Measurements from ENCODE around the gene SCRT2.
A peak's percentile ranks its signal among the peaks of the same experiment; 100 is the strongest.

Gene SCRT2

GRCh38 chr20:669573-669972 lies 6.0 kb downstream of the SCRT2 start:
- no peak for TF ChIP-seq CTCF (IDR thresholded peaks at IDR 0.05; ENCODE audit: low read depth, low read length)
- DNase-seq (ENCODE audit: extremely low read depth, low read depth) = no peak

GRCh38 chr20:668638-669037 lies 7.0 kb downstream of the SCRT2 start:
- no peak for DNase-seq (ENCODE audit: extremely low read depth, low read depth)
- no peak for TF ChIP-seq CTCF (IDR thresholded peaks at IDR 0.05; ENCODE audit: low read depth, low read length)

- no peak for TF ChIP-seq CTCF (IDR thresholded peaks at IDR 0.05; ENCODE audit: low read depth, low read length)
- no peak for DNase-seq (ENCODE audit: extremely low read depth, low read depth)
Measured at GRCh38 chr20:668050-668449, 7.6 kb downstream of the SCRT2 start.

GRCh38 chr20:667351-668034 lies 8.1 kb downstream of the SCRT2 start:
- peak; percentile 90 for TF ChIP-seq CTCF (IDR thresholded peaks at IDR 0.05; ENCODE audit: low read depth, low read length)
- no peak for DNase-seq (ENCODE audit: extremely low read depth, low read depth)

- no peak for TF ChIP-seq CTCF (IDR thresholded peaks at IDR 0.05; ENCODE audit: low read depth, low read length)
- no peak for DNase-seq (ENCODE audit: extremely low read depth, low read depth)
Measured at GRCh38 chr20:666877-667276, 8.7 kb downstream of the SCRT2 start.

- DNase-seq (ENCODE audit: extremely low read depth, low read depth) = no peak
- TF ChIP-seq CTCF (IDR thresholded peaks at IDR 0.05; ENCODE audit: low read depth, low read length) = no peak
Measured at GRCh38 chr20:665276-665675, 10.3 kb downstream of the SCRT2 start.

GRCh38 chr20:664576-664975 lies 11.0 kb downstream of the SCRT2 start:
- DNase-seq (ENCODE audit: extremely low read depth, low read depth) = no peak
- no peak for TF ChIP-seq CTCF (IDR thresholded peaks at IDR 0.05; ENCODE audit: low read depth, low read length)

All from AG09319 (cell line).